GM19324 (cell line): ENCODE data around the gene PPM1A.

Experiments
- ATAC-seq: cut with Tn5 transposase; IDR thresholded peaks from one replicate; pipeline ENCODE4 v1.9.1; 2021; ENCODE audit warnings: mild to moderate bottlenecking, moderate library complexity; ENCODE audit not compliant: unreplicated experiment, low FRiP score

The PPM1A gene

DNA sequence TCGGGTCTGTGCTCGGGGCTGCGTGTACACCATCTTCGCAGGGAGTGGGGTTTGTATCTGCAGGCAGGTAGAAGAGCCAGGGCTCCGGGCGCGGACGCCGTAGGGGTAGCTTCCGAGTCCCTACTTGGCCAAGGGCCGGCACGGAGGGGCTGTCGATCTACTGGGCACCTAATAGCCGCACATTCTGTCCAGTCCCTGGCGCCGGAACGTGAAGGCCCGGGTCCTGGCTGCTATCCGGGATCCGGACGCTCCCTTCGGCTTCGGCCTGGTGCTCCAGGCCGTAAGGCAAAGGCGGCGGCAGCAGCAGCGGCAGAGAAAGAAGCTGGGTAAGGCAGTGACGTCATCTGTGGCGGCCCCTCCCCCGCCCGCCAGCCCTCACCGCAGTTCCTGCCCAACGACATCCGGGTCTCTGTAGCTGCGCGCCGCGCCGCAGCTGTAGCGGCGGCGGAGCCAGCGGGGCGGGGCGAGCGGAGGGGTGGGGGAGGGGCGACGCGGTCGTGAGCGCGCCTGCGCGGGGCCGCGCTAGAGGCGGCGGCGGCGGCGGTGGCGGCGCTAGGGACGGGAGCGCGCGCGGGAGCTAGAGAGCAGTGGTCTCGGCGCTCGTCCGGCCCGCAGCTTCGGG, at the start of gene PPM1A:
Gene PPM1A, plus strand, starts transcription at position 525 of the 622 bp plus-strand sequence. CDS start 33,483 bp downstream, outside the sequence.
- peak; percentile 85 for ATAC-seq

DNA sequence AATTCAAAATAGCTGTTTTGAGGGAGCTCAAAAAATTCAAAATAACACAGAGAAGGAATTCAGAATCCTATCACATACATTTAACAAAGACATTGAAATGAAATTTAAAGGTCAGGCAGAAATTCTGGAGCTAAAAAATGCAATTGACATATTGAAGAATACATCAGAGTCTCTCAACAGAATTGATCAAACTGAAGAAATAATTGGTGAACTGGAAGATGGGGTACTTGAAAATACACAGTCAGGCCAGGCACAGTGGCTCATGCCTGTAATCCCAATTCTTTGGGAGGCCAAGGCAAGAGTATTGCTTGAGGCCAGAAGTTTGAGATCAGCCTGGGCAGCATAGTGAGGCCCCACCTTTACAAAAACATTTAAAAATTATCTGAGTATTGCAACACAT, 49.7 kb upstream of the PPM1A start:
- no peak for ATAC-seq

GRCh38 chr14:60204104-60204842, 44.7 kb upstream of the PPM1A start:
- peak; percentile 88 for ATAC-seq

DNA sequence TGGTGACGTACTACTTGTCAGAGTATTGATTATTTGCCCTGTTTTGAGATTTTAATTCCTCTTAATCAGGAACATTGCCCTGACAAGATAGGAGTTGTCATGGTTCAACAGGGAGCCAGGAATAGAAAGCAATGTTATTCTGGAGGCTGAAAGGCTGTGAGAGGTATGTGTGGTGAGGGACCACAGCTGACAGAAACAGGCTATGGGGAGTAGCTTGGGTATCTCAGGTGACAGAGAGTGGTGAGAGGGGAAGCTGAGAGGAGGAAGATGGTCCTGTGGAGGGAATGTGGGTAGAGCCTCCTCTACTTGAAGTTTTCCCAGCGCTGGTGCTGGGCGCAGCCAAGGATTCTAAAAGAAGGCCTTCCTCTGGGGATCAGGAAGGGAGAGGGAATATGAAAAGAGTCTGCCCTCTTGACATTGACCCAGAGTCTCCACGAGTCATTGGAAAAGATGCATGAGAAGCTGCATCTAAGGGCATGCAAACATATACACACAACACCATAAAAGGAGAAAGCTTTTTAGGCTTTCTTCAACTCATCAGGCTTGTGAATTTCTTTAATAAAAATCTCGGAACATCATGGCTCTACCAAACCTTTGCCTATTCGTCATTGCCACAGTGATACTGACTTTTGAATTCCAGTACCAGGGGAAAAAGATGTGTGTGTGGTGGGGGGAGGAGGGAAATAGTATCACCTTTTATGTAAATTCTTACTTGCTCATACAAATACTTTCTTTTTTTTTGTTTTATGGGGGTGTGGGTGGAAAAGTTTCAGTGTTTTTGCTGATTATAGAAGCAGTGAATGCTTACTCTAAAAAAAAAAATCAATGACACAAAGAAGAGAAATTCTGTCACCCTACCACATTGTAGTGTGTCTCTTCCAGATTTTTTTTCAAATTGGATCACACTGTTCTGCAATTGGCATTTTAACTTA, 43.9 kb upstream of the PPM1A start:
- ATAC-seq = peak; percentile 68

DNA sequence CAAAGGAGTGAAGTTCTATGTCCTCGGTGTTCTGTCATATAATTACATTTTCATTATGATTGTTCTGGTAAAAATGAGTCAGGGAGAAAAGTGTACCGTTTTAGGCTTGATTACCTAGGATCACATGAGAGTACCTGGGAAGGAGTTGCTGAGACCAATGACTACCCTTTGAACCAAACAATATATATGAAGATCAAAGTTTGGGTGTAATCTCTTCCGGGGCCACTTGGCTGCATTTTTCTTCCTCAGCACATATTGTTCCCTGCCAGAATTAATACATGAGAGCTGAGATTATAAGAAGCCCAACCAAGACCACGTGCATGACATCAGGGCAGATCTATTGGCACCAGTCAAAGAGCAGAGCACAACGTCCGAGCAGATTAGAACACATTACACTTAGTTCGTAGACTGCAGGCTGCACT, 42.8 kb upstream of the PPM1A start:
- ATAC-seq = no peak

DNA sequence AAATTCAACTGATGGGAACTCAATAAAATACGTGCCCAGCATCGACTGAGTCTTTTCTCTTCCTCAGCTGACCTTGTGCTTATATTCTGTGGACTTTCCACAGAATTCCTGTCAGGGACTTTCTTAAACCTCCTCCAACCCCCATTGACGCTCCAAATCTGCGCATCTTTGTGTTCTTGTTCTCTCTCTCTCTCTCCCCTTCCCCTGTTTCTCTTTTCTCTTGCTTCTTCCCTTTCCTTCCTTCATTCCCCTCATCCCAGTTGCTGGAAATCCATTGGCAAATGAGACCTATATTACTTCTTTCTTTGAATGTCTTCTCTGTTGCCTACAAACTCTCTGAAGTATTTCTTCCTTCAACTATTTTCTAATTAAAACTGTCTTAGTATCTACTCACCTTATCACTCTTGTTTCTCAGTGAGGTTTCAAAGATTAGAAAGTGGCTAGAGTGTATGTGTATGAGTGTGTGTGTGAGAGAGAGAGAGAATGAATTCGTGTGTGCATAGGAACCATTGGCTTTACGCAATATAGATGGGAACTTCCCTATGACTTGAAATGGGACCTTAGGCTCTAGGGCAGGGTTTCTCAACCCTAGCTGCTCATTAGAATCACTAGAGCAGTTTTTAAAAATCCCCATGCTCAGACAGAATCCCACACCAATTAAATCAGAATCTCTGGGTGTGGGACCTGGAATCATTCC, 42.0 kb upstream of the PPM1A start:
- ATAC-seq = no peak

GRCh38 chr14:60210703-60211102, 38.3 kb upstream of the PPM1A start:
- no peak for ATAC-seq

DNA sequence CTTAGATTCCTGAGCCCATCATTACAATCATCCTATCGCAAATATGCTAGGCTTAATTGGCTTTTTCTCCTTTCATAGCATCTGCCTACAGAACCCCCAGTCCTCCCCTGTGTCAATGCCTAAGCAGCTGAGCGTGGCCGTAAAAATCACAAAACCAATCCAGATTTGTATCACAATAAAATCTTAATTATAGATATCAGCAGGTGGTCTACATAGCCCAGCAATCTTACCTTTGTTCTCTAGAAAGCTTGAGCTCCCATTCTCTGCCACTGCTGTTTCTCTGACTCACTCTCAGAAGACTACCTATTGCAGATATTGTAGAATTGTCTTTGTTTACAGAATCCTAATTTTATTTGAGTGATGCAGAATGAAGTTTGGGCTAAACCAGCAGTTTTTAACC, 37.9 kb upstream of the PPM1A start:
- no peak for ATAC-seq

DNA sequence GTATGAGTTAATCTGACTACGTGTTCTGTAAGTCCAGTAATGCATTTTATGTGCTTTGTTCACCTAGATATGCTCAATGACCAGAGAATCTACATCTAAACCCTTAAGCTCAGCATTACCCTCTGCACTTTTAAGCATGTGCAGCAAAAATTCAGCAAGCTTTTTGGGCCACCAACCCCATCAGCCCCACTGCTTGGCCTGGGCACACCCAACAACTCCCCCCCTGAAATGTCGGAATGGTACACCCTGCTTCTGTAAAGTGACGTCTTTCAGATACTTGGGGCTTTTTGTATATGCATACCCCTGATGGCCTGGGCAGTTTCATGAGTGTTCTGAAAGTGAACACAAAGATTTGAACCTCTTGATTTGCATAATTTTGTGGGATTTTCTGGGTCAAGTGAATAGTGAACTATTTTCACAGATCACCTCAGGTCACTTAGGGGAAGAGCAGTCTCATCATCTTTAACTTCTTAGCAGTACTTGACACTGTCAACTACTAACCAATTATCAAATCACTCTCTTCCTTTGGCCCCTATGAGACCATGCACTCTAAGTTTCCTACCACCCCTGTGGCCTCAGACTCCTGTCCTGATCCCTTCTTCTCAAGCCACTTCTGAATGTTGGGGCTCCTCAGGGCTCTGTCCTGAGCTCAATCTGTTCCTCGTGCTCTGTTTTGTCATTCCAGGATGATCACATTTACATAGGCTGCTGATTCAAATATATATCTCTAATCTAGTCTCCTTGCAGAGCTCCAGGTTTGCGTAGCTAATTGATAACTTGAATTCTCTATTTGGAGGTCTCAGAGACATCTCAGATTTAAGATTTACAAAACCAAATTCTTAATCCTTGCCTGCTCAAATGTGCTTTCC, 36.3 kb upstream of the PPM1A start:
- ATAC-seq = peak; percentile 91

- no peak for ATAC-seq
These were observed 35.0 kb upstream of the PPM1A start for GRCh38 chr14:60214003-60214402.

GRCh38 chr14:60214415-60215126, 34.5 kb upstream of the PPM1A start:
- ATAC-seq = no peak

DNA sequence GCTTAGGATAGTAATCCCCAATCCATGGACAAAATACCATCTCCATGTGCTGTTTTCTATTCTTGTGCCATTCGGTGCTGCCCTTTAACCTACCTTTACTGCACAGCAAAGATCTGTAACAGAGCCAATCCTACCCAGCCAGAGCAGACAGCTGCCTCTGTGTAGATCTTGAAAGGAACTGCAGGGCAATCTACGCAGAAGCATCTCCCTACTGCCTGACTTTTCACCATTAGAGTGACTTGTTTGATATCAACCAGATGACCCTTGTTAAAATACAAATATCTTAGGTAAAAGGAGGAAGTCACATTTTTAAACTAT, 33.9 kb upstream of the PPM1A start:
- ATAC-seq = no peak

- no peak for ATAC-seq
These were observed 33.3 kb upstream of the PPM1A start for GRCh38 chr14:60215520-60216420.

GRCh38 chr14:60217713-60218112, 31.3 kb upstream of the PPM1A start:
- no peak for ATAC-seq

DNA sequence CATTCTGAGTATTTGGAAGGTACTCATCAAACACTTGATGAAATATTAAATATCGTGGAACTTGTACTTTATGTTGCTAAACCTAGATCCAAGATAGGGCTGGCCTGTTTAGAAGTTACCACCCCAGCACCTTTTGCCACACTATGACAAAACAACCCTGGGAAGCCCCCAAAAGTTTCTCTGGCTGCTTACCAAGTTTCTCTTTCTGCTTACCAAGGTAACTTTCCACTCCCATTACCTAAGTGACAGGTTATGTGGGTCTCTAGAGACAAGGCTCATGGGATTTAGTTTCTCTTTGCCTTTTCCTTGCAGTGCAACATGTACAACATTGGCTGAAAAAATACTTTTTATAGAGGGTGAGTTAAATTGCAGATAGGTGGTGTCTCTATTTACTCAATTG, 28.9 kb upstream of the PPM1A start:
- ATAC-seq = no peak

DNA sequence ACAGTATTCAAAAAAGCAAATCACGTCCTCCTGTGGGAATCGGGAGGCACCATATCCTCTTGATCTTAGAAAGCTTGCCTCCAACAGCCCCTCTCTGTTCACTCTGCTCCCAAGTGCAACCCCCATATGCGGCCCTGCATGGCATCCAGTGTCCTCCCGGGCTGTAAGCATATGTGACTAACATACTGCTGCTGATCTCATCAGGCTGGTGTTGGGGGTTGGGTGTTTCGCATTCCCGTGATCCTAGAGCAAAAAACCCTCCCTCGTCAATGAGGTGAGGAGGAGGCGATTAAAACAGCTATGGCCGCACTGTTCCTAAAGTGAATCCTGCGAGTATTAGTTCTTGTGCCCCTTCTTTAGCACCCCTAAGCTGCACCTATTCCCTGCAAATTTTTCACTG, 28.1 kb upstream of the PPM1A start:
- no peak for ATAC-seq

DNA sequence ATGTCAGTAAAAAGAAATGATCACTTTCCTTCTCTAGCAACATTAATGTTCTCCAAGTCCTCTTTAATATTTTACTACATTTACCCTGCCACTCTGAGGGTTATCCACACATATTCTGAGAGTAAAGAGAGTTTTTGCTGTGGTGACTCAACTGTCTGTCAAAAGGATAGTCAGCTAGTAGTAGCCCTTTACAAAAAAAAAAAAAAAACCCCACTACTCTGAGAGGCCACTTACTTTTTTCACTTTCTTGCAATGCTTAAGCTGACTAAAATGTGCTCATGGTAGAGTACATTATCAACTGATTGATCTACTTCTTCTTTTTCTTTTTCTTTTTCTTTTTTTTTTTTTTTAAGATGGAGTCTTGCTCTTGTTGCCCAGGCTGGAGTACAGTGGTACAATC, 27.6 kb upstream of the PPM1A start:
- no peak for ATAC-seq

DNA sequence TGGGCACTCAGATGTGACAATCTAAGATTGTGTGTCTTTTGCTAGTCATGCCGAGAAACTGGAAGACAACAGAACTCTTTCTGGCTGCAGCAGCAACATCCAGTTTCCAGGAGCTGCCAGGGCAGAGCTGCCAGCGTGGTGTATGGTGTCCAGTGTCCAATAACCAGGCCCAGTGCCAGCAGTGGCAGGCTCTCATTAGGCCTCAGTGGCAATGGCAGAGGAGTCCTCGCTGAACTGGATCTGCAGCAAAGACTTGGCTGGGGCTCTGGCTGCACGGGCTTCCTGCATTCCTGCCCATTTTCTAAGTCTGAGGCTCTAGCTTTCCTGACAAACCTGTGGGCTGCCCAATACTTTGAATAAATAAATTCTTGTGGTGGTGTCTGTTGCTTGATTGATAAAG, 26.2 kb upstream of the PPM1A start:
- no peak for ATAC-seq
